Left renal pelvis (tissue), 4 donors: ENCODE data around the gene NOL11. TPM values are rescaled to one million over a fixed set of nuclear protein-coding genes. Genes with fewer than 3 reads are reported as not detected.
"Not testable (repeated sequence)": the region's sequence is repeated elsewhere in the genome, so short reads cannot be mapped to it uniquely, and the experiment has no call there.

ENCODE experiments used
- DNase-seq, 4 donors: peaks; one replicate each; pipeline ENCODE4 v3.0.0-alpha.2; 2013; ENCODE audit warnings: low read depth in 4 of 4, low spot score in 3 of 4
- polyA plus RNA-seq, 4 donors: library from polyadenylated mRNA; unstranded; fragments of 120-200 nt; gene quantifications; one replicate each; pipeline ENCODE4 v1.2.1, GENCODE V29; 2013; ENCODE audit not compliant: insufficient read length in 4 of 4

Gene NOL11
- polyA plus RNA-seq, 4 donors: 71.1 to 111 (median 93.1) TPM

DNA sequence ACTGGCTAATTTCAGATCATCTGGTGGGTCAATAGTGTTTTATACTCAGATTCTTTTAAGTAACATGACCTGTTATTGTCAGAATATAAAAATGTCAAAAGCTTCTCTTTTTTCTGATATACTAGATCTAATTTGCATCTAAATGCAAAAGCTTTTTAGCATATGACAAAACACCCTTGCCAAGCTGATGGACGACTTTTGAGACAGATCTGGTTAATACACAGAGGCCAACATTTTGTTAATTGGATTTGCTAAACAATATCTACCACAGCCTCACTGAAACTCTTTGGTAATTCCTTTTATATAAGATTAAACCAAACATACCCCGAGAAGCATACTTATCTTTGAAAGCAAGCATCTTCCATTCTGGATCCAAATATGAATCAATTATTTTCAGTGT is 10.3 kb upstream of the NOL11 start:
- DNase-seq: no peak

DNA sequence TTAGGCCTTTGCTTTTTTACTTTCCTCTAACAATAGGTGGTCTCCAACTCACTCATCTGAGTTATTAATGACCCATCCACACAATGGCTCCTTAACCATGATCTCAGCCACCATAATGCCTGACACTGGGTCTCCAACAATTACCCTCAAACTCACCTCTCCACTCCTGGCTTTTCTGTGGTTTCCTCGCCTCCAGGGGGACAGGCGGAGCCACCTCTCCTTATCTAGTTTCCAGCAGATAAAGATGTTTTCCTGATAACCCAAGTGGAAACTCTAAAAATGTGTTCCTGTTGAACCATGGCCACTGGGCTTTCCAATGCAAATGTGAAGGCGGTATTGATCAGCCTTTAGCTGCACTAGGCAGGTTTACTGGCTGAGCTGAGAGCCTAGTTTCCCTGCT is 9.4 kb upstream of the NOL11 start:
- DNase-seq: no peak

DNA sequence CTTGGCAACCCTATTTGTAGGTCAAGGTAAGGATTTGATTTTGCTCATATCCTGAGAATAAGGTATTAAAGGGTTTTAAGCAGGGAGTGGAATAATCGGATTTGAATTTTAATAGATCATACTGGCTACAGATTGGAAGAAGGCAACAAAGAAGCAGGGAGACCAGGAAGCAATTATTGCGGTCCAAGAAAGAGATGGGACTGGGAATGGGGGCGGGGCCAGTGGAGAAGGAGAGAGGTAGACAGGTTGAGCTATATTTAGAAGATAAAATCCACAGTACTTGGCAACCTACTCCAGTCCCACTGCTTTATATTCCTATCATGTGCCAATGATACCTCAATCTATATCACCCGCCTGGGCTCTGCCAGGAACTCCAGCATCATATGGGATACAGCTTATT is 5.8 kb upstream of the NOL11 start:
- no peak for DNase-seq

DNA sequence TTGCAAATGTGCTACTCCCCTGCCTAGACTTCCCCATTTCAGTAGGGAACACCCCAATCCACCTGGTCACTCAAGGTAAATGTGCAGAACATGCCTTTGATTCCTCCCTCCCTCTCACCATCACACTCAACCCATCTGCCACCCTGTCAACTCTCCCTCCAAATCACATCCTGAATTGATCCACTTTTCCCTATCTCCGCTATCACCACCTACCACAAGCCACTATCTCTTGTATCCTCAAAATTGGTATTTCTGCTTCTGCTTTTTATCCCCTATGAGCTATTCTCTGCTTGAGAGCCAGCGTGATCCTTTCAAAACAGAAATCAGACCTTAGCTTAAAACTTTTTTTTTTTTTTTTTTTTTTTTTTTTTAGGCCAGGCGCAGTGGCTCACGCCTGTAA is 5.4 kb upstream of the NOL11 start:
- DNase-seq: no peak

DNA sequence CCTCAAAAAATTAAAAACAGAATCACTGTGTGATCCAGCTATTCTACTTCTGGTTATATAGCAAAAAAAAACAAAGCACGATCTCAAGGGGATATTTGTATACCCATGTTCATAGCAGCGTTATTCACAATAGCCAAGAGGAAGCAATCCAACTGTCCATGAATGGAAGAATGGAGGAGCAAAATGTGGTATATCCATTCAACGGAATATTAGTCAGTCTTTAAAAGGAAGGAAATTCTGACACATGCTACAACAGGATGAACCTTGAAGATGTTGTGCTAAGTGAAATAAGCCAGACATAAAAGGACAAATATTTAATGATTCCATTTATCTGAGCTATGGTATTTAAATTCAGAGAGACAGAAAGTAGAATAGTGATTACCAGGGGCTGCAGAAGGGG is 4.6 kb upstream of the NOL11 start:
- DNase-seq: no peak

DNA sequence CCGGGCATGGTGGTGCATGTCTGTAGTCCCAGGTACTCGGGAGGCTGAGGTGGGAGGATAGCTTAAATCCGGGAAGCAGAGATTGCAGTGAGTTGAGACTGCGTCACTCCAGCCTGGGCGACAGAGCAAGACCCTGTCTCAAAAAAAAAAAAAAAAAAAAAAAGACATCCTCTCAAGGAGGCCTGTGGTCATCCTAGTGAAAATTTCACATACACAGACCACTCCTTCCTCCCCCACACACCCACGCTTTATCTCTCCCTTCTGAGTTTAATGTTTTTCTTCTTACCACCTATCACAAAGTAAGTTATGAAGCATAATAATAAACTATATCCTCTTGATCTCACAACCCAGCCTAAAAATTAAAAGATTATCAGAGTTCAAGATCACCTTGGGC is 1.3 kb upstream of the NOL11 start:
- no peak for DNase-seq

DNA sequence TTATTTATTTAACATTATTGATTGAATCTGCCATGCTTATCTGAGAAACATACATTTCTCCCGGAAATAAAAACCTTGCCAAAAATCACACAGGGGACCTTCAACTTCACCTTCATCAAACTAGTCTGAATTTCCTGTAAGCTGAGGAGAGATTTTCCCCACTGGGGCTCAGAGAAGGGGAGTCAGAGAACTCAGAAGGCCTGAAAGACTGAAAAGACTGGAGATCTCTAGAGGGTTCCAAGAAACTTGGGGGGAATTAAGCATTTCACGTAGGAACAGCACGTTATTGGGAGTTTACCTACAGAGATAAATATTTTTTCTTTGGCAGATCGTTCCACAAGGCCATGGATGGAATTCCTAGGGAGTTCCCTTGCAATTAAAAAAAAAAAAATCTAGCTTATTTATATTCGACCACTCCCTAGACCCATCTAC is 528 bp upstream of the NOL11 start:
- peak in 1 of 4 donors; percentile 27 for DNase-seq

DNA sequence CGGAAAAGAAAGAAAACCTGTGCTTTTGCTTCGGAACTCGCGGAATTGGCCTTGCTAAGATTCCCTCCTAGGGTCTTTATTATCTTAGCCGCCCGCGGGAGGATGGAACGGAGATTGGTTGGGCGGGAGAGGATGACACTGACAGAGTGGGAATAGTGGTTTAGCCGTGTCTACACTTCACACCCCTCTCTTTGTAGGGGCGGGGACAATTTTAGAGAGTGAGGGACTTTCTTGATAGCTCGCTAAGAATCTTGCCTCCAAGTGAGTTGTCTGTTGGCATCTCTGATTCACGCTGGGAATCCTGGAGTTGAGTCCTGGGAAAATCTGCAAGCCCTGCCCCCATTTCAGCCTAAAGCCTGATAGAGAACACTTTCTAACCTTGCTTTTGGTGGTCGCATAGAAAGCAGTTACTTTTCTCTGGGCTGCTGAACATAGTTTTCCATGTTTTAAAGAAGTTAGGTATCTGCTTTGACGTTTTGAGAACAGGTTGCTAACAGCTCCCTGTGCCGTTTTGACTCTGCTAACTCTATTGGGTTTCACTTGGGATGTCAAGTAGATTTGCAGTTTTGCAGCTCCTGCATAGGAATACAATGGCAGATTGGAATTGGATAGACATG is 697 bp downstream of the NOL11 start:
- no peak for DNase-seq

DNA sequence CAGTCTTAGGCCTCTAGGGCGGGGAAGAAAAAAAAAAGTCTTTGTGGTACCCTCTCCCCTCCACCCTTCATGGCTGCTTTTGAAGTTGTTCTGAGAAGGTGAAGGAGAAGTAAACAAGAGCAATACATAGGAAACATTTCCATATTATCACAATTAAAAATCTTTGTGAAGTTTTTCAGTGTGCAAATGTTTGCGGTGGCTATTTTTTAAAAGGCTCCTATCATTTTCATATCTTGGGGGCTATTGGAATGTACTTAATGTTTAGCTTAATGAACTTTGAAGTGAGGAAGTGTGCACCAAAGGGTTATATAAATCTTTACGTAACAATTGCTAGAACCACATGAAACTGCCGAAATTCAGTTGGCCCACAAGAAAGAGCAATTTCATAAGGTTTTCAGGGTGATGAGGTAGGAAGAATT is 7.6 kb downstream of the NOL11 start:
- no peak for DNase-seq

DNA sequence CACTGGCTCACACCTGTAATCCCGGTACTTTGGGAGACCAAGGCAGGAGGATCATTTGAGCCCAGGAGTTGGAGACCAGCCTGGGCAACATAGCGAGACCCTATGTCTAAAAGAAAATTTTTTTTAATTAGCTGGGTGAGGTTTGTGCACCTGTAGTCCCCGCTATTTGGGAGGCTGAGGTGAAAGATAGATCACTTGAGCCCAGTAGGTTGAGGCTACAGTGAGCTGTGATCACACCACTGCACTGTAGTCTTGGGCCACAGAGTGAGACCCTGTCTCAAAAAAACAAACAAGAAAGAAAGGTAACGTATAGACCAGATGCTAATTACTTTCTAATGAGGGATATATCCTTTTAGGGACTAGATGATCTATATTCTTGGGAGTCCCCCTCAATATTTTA is 8.1 kb downstream of the NOL11 start:
- DNase-seq: no peak

DNA sequence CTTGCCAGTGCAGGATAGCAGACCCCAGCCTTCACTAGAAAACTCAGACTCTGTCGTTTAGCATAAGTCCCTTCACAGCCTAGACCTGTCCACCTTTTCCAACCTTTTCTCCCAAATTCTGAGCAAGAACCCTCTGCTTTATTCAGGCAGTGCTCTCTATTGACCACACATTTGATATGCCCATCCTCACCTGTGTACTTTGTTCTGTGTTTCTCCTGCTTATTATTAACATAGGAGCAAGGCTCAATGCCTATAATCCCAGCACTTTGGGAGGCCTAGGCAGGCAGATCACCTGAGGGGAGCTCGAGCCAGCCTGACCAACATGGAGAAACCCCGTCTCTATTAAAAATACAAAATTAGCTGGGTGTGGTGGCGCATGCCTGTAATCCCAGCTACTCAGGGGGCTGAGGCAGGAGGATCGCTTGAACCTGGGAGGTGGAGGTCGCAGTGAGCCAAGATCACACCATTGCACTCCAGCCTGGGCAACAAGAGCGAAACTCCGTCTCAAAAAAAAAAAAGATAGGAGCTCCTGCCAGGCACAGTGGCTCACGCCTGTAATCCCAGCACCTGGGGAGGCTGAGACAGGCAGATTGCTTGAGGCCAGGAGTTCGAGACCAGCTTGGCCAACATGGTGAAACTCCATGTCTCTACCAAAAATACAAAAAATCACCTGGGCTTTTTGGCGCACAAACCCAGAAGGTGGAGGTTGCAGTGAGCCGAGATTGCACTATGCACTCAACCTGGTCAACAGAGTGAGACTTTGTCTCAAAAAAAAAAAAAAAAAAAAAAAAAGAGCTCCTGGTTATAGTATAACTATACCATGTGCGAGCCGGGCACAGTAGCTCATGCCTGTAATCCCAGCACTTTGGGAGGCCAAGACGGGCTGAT is 9.7 kb downstream of the NOL11 start:
- not testable (repeated sequence) for DNase-seq

DNA sequence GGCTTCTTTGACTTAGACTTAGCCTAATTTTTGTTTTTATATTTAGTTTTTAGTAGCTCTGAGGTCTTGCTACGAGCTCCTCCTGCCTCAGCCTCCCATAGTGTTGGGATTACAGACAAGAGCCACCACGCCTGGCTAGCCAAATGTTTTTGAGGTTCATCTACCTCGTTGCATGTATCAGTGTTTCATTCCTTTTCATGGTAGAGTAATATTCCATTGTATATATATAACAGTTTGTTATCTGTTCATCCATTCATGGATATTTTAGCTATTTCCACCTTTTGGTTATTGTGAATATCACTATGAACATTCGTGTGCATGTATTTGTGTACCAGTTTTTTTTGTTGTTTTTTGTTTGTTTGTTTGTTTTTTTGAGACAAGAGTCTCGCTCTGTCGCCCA is 12.2 kb downstream of the NOL11 start:
- no peak for DNase-seq

DNA sequence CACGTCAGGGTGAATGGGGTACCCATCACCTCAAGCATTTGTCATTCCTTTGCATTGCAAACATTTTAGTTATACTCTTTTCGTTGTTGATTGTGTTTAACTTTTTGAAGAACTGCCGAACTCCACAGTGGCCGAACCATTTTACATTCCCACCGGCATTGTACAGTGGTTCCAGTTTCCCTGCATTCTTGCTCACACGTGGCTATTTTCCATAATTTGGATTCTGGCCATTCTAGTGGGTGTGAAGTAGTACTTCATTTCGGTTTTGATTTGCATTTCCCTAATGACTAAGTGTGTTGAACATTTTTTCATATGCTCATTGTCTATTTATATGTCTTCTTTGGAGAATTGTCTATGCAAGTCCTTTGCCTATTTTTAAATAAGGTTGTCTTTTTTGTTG is 13.0 kb downstream of the NOL11 start:
- DNase-seq: no peak

DNA sequence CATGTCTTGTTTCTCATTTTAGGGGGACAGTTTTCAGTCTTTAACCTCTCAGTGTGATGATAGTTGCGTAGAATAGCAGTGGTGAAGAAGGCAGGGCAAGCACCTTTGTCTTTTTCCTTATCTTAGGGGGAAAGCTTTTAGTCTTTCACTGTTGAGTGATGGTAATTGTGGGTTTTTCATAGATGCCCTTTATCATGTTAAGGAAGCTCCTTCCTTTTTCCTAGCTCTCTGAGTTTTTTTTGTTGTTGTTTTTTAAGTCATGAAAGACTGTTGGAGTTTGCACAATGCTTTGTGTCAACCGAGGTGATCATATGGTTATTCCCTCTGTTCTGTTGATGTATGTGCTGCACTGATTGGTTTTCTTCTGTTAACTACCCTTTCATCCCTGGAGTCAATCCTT is 15.7 kb downstream of the NOL11 start:
- no peak for DNase-seq

DNA sequence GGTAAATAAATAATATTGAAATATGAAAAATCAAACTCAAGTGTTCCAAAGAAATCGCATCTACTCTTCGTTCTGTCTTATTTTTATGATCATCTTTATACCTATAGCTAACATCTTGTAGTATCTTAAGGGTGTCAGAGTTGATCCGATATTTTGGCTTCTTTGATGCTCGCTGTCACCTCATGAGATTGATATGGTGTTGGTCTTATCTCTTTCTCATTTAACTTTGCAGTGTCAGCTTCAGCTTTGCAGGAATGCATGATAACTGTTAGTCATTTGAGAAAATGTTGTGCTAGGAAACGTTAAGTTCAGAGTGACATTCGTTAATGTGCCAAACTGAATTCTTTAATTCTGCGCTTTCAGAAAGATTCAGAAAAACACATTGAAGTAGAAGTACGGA is 19.4 kb downstream of the NOL11 start:
- DNase-seq: no peak

DNA sequence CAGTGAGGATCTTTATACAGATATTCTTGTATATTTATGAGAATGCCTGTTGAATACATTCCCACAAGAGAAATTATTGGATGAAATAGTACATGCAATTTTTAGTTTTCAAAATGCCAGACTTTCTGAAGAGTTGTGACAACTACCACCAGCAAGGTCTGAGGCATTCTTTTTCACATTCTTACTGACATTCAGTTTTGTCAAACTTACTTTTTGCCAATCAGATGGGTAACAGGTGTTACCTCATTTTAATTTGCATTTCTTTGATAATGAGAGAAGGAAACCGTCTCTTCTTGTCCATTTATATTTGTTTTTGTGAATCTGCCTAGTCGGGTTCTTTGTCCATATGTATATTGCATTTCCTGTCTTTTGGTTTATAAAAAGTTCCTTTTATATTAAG is 24.3 kb downstream of the NOL11 start:
- DNase-seq: no peak

DNA sequence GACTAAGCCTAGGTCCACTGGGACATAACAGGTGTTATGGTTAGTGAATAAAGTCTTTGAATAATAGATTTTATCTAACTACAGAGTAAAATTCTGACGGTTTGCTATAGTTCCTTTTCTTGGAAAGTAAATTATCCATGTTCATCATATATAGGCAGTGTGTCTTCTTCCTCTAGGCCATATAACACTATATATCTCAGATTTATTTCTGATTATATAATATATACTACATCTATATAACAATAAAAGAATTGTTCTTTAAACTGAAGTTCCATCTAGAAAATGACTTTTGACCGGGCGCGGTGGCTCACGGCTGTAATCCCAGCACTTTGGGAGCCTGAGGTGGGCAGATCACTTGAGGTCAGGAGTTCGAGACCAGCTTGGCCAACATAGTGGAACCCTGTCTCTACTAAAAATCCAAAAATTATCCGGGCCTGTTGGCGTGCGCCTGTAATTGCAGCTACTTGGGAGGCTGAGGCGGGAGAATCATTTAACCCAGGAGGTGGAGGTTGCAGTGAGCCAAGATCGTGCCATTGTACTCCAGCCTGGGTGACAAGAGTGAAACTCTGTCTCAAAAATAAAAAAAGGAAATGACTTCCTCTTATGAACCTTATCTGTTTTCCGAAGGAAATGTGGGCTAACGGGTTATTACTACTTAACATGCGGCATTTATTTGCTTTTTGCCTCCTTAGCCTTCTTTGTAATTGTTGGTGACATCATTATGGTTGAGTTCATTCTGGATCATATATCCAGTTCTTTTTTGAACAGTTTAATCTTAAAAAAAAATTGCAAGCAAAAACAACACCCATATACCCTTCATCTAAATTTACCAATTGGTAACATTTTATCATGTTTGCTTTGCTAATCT is 29.2 kb downstream of the NOL11 start:
- DNase-seq: no peak

DNA sequence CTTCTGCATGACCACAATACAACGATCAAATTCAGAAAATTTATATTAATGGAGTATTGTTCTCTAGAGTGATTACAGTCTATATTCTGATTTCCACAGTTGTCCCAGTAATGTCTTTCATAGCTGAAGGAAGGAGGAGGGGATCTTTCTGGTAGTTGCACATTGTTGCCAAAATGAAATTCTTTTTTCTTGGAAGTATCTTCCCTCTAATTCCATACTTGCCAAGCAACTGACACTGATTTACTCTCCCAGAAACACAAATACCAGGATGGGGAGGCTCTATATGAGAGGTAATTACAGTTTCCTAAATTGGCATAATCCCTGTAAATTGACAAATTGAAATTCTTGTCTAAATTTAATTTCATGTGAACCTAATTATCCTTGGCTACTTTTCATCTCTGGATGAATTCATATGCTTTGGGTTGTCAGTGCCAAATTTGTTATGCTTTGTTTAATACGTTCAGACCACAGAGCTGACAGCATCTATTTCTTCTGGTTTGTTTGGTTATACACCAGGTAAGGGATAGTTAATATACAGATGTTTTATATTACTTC is 30.0 kb downstream of the NOL11 start:
- DNase-seq: no peak

DNA sequence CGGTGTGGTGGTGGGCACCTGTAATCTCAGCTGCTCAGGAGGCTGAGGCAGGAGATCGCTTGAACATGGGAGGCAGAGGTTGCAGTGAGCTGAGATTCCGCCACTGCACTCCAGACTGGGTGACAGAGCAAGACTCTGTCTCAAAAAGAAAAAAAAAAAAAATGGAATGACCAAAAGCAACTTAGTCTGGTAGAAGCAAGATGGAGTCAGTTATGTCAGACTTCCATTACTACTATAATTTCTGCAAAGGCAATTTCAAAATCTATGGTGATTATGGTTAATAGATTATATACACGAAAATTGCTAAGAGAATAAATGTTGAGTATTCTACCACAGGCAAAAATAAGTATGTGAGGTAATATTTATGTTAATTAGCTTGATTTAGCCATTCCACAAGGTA is 32.3 kb downstream of the NOL11 start:
- DNase-seq: no peak

DNA sequence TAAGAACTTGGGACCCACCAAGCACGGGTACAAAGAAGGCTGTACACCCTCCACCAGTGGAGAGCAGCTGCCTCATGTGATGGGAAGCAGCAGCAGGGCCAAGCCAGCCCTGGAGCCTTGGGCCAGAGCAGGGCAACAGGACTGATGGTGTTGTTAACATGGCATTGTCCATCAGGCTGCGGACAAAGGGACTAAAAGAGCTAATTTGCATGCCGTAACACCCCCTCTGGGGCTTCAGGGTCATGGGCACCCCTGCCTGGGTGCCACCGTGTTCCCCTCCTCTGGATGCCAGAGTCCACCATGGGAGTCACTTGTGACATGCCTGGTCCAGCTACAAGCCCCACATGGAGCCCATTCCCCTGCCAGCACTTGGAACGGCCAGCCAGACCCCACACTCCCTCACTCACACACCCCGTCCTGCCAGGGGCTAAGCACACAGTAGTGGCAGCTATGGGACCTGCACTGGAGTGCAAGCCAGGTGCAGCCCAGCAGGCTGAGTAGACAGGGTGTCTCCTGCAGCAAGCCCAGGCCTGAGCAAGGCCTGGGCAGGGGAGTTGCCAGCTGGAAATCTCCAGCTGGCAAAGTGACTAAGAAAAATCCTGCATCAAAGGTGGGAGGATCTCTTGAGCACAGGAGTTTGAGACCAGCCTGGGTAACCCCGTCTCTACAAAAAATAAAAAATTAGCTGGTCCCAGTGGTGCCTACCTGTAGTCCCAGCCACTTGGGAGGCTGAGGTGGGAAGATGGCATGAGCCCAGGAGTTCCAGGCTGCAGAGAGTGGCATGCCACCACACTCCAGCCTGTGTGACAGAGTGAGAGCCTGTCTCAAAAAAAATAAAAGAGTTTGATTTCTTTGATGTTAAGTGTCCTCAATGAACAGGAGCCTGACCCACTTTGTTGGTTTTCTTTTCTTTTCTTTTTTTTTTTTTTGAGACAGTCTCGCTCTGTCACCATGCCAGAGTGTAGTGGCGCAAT is 33.7 kb downstream of the NOL11 start:
- DNase-seq: no peak
